Measurements from ENCODE around the gene MUSK.

DNA sequence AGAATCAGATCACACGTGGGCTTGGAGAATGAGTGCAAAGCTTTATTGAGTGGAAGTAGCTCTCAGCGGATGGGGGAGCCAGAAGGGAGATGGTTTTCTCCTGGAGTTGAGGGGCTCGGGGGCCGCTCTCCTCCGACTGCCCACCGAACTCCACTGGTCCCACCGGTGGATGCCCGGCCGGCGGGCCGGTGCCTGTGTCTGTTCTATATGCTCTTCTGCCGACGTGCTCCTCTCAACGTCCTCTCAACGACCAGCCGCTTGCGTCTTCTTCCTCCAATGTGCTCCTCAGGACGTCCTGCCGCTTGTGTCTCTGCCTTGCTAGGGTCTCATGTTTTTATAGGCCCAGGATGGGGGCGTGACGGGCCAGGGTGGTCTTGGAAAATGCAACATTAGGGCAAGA is 161.9 kb downstream of the MUSK start:
- TF ChIP-seq, protein P1, sequence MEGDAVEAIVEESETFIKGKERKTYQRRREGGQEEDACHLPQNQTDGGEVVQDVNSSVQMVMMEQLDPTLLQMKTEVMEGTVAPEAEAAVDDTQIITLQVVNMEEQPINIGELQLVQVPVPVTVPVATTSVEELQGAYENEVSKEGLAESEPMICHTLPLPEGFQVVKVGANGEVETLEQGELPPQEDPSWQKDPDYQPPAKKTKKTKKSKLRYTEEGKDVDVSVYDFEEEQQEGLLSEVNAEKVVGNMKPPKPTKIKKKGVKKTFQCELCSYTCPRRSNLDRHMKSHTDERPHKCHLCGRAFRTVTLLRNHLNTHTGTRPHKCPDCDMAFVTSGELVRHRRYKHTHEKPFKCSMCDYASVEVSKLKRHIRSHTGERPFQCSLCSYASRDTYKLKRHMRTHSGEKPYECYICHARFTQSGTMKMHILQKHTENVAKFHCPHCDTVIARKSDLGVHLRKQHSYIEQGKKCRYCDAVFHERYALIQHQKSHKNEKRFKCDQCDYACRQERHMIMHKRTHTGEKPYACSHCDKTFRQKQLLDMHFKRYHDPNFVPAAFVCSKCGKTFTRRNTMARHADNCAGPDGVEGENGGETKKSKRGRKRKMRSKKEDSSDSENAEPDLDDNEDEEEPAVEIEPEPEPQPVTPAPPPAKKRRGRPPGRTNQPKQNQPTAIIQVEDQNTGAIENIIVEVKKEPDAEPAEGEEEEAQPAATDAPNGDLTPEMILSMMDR (conservative IDR thresholded peaks at IDR 0.05) = no peak
- TF ChIP-seq ZFX (IDR thresholded peaks at IDR 0.05) = no peak

Data from C4-2B (cell line).